22Rv1 (cell line): ENCODE measurements around the gene RNF214.
"Not testable (repeated sequence)": the region's sequence is repeated elsewhere in the genome, so short reads cannot be mapped to it uniquely, and the experiment has no call there.

Experiments
- H3K27ac ChIP-seq: fragments of 450-650 bp; 2 replicates; pipeline ENCODE4 v1.5.1; 2017
- ZFX ChIP-seq: fragments of 450-650 bp; IDR thresholded peaks from 2 replicates; pipeline ENCODE4 v1.6.1; 2017; ENCODE audit warnings: antibody characterized with exemption, borderline replicate concordance
- TF ChIP-seq, protein P1 (sequence below): fragments of 450-650 bp; IDR thresholded peaks from 2 replicates; pipeline ENCODE4 v1.5.1; 2017; ENCODE audit warnings: mild to moderate bottlenecking

The RNF214 gene

DNA sequence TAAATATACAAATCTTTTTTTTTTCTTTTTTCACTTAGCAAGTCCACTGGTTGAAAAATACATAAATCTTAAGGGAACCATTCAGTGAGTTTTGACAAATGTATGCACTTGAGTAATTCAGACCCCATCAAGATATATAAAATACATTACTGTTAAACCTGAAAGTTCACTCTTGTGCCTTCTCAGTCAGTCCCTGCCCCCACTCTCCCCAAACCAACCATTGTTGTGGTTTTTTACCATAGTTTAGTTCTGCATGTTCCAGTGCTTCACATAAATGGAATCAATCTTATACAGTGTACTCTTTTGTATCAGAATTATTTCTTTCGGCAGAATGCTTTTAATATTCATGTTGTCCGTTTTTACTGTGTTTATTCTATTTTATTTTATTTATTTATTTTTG, 26.1 kb downstream of the RNF214 start:
- TF ChIP-seq, protein P1, sequence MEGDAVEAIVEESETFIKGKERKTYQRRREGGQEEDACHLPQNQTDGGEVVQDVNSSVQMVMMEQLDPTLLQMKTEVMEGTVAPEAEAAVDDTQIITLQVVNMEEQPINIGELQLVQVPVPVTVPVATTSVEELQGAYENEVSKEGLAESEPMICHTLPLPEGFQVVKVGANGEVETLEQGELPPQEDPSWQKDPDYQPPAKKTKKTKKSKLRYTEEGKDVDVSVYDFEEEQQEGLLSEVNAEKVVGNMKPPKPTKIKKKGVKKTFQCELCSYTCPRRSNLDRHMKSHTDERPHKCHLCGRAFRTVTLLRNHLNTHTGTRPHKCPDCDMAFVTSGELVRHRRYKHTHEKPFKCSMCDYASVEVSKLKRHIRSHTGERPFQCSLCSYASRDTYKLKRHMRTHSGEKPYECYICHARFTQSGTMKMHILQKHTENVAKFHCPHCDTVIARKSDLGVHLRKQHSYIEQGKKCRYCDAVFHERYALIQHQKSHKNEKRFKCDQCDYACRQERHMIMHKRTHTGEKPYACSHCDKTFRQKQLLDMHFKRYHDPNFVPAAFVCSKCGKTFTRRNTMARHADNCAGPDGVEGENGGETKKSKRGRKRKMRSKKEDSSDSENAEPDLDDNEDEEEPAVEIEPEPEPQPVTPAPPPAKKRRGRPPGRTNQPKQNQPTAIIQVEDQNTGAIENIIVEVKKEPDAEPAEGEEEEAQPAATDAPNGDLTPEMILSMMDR = no peak
- TF ChIP-seq ZFX = no peak
- no peak overlapping the region for H3K27ac ChIP-seq

DNA sequence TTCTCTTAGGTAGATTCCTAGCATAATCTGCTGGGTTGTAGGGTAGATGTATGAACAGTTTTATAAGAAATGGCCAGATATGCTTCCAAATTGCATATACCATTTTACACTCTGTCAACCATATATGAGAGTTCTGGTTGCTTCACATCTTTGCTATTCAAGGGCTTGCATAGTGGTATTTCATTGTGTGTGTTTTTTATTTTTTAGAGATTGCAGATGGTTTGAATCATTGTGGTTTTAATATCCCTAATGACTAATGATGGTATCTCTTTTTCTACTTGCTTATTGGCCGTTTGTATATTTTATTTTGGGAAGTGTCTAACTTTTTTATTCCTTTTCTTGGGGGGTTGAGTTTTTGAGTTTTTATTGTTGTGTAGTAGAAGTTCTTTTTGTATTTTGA, 26.9 kb downstream of the RNF214 start:
- no peak overlapping the region for H3K27ac ChIP-seq
- TF ChIP-seq, protein P1 = no peak
- TF ChIP-seq ZFX = no peak

DNA sequence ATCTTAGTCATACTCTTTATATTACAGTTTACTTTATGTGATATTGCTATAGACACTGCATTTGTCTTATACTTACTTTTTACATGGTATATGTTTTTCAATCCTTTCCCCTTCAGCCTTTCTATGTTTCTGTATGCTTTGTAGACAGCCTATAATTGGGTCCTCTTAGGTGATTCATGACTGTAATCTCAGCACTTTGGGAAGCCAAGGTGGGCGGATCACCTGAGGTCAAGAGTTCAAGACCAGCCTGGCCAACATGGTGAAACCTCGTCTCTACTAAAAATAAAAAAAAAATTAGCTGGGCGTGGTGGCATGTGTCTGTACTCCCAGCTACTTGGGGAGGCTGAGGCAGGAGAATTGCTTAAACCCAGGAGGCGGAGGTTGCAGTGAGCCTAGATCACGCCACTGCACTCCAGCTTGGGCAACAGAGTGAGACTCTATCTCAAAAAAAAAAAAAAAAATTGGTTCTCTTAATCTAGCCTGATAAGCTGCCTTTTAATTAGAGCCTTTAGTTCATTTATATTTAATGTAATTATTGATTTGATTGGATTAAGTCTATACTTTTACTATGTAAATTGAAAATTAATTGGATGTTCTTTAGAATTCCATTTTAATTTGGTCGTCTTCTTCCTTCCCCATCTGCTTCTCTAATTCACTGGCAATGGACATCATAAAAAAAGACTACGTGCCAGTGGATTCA, 32.3 kb downstream of the RNF214 start:
- H3K27ac ChIP-seq = not testable (repeated sequence)

DNA sequence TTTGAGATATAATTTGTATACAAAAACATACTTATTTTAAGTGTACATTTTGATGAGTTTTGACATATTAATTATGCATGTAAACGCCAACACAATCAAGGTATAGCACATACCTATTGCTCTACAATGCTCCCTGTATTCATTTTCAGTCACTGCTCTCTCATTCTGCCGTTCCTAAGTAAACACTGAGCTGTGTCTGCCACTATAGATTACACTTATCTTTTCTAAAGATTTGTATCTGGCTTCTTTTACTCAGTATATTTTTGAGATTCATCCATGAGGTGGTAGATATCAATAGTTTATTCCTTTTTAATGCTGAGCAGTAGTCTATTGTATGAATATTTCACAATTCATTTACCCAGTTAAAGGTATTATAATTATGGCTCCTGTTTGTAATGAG, 33.3 kb downstream of the RNF214 start:
- H3K27ac ChIP-seq = no peak overlapping the region

DNA sequence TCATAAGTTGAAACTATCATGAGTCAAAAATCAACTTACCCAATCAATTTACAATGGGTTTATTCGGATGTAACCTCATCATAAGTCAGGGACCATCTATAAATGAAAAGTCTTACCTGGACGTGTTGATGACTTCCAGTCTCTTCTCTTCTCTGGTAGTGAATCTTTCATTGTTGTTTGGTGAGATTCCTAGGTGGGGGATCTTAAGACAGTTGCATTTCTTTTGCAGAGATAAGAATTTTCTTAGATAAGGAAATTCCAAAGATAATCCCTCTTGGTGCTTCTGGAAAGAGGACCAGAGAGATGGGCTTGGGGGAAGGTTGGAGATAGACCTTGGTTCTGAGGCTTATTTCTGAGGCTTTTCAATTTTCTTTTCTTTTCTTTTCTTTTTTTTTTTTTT, 37.4 kb downstream of the RNF214 start:
- TF ChIP-seq, protein P1 = no peak
- no peak overlapping the region for H3K27ac ChIP-seq

More for the DNA sequence above, 33.3 kb downstream of the RNF214 start:
- TF ChIP-seq ZFX = no peak
- TF ChIP-seq, protein P1 = no peak

DNA sequence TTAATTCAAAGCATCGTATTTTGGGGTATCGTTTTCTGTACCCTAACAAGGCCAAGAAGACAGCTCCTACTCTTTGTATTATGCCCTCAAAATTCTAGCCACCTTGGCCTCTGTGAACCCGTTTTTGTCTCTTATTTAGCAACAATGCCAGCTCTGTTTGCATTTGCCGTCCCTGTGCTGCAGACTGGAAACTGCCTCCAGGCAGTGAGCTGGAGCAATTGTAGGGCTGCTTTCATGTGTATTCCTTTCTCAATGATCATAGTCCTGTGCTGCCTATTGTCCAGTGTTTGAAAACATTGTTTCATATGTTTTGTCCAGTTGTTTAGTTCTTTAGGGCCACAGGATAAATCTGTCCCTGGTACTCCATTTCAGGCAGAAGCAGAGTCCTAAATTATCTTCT, 38.7 kb downstream of the RNF214 start:
- no peak overlapping the region for H3K27ac ChIP-seq
- TF ChIP-seq, protein P1 = no peak
- TF ChIP-seq ZFX = no peak

DNA sequence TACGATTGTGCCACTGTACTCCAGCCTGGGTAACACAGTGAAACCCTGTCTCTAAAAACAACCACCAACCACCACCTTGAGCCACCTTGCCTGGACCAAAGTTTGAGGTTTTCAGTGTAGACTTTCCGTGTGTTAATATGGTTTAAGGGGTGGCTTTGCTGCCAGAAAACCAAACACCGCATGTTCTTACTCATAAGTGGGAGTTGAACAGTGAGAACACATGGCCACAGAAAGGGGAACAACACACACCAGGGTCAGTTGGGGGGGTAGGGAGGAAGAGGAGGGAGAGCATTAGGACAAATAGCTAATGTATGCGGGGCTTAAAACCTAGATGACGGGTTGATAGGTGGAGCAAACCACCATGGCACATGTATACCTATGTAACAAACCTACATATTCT, 39.7 kb downstream of the RNF214 start:
- H3K27ac ChIP-seq = not testable (repeated sequence)

DNA sequence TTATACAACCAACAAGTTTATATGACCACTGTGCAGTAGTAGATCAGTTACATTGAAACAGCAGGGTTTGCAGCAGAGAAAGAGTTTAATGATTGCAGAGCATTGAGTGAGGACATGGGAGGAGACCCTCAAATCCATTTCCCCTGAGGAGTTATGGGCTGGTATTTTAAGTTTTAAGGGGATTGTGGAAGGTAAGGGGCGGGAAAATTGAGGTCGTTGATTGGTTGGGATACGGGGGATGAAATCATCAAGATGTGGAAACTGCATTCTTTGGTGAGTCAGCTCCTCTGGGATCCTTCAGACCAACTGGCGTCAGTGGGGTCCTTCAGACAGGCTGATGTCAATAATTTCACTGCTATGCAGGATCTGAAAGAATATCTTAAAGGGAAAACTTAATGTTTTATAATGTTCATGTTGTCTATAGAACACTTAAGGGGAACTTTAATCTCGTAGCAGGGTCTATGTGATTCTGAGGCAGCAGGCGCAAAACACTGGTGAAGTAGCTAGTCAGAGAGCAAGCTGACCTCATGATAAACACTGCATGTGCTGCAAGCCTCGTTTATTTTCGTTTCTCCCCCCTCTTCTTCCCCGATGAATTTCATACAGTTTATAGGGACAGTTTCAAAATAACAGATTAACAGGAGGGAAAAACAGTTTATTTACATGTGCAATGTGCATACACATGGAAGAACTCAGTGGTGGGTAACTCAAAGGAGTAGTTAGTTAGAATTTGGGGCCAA, 41.2 kb downstream of the RNF214 start:
- H3K27ac ChIP-seq = no peak overlapping the region
- TF ChIP-seq, protein P1 = no peak
- no peak for TF ChIP-seq ZFX
